Endothelial cell of umbilical vein (primary cell): Measurements from ENCODE around the gene CPSF3.

Experiments used
- CTCF ChIP-seq, 2 donors: IDR thresholded peaks; 1 replicate in 1 of 2; 2 replicates in 1 of 2; pipeline ENCODE4 v1.5.1; 2011; ENCODE audit warnings: low read length in 2 of 2, mild to moderate bottlenecking in 2 of 2, moderate library complexity in 2 of 2, control low read depth in 1 of 2, inconsistent platforms in 1 of 2, low read depth in 1 of 2; ENCODE audit not compliant: insufficient read depth in 1 of 2; ENCODE audit errors: extremely low read depth in 1 of 2
- POLR2A ChIP-seq: IDR thresholded peaks from 2 replicates; pipeline ENCODE4 v1.6.1; 2012; ENCODE audit warnings: low read depth, mild to moderate bottlenecking, control low read depth, low read length

GRCh38 chr2:9377461-9378097 lies 45.9 kb upstream of the CPSF3 start:
- TF ChIP-seq CTCF (IDR thresholded peaks at IDR 0.05; ENCODE audit: extremely low read depth in 1 of 2, insufficient read depth in 1 of 2, low read depth in 1 of 2, low read length in 2 of 2), result no peak
- no peak for TF ChIP-seq POLR2A
